K562 (cell line): ENCODE data around the gene XPO1.

Experiments used
- KAT2B ChIP-seq: IDR thresholded peaks from one replicate; pipeline ENCODE4 v1.6.1; 2012; ENCODE audit warnings: low read depth, mild to moderate bottlenecking, control low read depth, inconsistent platforms, low read length, moderate library complexity
- POLR2A ChIP-seq: fragments of 450-650 bp; conservative IDR thresholded peaks from 2 replicates; pipeline ENCODE4 v1.6.1; 2016
- STAT5A ChIP-seq: IDR thresholded peaks from 2 replicates; pipeline ENCODE4 v1.6.1; 2012; ENCODE audit warnings: low read length, inconsistent platforms, borderline replicate concordance
- TCF3 ChIP-seq: sonication (generic); formaldehyde crosslinking; IDR thresholded peaks from 2 replicates; pipeline ENCODE4 v1.4.0; 2020; ENCODE audit warnings: mild to moderate bottlenecking, missing genetic modification reagents

DNA sequence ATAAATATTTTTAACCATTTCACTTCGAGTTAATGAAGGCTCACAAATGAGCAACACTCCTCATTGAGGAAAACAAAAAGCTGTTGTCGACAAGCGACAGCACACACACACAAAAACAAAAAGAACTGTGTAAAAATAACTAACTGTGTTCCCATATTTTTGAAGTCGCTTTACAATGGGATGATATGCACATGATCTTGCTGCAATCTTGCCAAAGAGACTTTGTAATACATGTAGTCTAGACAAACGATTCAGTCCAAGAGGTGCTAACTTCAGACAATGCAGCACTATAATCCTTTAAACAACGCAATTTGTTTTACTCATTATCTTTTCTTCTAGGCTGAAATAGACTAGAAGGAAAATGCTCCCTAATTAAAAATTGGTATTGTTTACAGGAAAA, 60.1 kb downstream of the XPO1 start:
- TF ChIP-seq KAT2B (no peak), TCF3 (CRISPR knock-in tag) (no peak), STAT5A (no peak), POLR2A (no peak)
